ENCODE results near the gene RPL39.
"Not testable (repeated sequence)": the region's sequence is repeated elsewhere in the genome, so short reads cannot be mapped to it uniquely, and the experiment has no call there.

The RPL39 gene

DNA sequence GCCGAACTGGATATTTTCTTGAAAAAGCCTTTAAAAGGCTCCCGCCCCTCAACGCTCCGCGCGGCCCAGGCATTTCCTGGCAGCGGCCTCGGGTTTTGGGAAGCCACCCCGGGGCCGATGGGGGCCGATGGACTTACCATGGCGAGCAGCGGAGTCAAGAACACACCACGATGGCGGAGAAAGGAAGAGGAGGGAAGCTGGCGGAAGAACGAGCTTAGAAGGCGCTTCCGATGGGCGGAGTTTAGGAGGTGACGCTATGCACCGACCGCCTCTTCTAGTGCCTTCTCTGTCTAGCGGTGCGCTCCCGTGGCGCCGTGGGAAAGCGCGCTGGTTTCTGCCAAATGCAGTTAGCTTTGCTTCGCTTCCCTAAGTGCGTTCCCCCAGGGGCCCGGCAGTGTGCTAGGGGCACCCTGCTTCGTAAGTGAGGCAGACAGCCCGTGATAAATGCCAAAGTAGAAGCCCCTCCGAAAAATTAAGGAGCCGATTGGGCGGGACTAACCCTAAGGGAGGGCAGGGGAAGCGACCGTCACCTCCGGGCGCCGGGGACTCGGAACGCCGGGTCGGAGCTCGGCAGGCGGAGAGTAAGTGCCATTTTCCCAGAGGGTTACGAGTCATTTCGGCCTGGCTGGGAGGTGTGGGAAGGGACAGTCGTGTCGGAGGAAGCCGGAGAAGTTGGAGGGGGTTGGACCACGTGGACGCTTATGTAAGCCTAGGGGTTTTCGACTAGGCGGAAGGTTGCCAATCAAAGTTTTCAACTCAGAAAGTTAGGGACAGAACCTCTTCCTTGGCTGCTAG lies at the start of gene RPL39:
Gene RPL39 (minus strand): TSS at position 194 of the 795 bp plus-strand sequence. CDS start 54 bp downstream, at position 140.
- peak; percentile 53 to 55 for DNase-seq (ENCODE audit: low read depth in 2 of 2)

DNA sequence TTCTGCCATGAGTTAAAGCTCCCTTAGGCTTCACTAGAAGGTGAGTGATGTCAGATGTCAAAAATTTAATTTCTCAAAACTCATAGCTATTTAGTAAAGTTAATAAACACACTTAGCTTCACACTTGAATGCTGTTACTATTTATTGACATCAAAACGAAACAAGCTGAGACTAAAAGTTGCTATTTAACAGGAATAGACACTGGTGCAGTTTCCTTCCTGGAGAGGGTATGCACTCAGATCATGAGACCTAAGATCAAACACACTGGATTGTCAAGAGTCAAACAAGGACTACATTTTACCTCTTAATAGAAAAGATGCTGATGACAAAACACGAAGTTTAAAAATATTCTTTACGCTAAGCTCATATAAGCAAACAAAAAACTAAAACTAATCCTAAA lies 42.5 kb upstream of the RPL39 start:
- DNase-seq (ENCODE audit: low read depth in 2 of 2), result no peak

DNA sequence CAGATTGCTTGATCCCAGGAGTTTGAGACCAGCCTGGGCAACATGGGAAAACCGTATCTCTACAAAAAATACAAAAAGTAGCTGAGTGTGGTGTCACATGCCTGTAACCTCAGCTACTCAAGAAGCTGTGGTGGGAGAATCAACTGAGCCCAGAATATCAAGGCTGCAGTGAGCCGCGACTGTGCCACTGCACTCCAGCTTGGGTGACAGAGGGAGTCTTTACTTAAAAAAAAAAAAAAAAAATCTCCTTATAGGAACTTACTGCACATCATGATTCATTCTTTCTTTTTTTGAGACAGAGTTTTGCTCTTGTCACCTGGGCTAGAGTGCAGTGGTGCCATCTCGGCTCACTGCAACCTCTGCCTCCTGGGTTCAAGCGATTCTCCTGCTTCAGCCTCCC lies 37.0 kb upstream of the RPL39 start:
- no peak for DNase-seq (ENCODE audit: low read depth in 2 of 2)

DNA sequence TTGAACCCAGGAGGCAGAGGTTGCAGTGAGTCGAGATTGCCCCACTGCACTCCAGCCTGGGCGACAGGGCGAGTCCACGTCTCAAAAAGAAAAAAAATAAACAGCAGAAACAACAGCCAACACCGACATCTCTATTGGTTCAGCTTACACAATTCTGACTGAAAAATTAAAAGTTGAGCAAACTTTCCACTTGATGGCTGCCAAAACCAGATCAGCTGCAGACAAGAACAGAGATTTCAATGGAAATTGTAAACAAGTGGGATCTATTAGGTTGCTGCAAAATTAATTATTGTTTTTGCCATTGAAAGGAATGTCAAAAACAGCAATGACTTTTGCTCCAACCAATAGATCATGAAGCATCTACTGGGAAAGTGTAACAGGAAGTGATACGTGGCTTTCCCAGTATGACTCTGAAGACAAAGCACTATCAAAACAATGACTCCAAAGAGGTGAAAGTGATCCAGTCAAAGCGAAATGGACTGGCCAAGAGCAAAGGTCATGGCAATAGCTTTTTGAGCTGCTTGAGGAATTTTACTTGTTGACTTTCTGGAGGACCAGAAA lies 35.0 kb upstream of the RPL39 start:
- no peak for DNase-seq (ENCODE audit: low read depth in 2 of 2)

DNA sequence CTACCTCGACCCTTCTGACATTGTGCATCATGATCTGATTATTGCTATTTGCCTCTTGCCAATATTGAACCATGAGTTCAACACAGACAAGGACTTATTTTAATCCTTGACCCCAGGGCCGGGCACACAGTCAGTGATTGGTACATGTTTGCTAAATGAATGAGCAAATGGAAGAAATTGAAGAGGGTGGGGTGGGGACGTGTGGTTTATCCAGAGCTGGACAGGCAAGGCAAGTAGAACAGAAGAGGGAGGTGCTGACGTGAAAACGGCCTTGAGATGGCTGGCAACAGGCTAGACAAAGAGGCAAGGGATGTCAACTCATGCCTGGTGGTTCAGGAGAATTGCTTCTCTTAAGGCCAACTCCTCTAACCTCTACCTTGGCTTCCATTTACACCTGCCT lies 32.8 kb upstream of the RPL39 start:
- not testable (repeated sequence) for DNase-seq (ENCODE audit: low read depth in 2 of 2)

DNA sequence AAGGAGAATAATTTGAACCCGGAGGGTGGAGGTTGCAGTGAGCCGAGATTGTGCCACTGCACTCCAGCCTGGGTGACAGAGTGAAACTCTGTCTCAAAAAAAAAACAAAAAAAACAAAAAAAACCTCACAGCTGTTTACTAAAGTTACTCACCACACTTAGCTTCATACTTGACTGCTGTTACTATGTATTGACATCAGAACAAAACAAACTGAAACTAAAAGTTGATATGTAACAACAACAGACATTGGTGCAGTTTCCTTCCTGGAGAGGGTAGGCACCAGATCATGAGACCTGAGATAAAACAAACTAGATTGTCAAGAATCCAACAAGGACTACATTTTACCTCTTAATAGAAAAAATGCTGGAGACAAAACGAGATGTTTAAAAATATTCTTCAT lies 30.3 kb upstream of the RPL39 start:
- DNase-seq (ENCODE audit: low read depth in 2 of 2), result not testable (repeated sequence)

DNA sequence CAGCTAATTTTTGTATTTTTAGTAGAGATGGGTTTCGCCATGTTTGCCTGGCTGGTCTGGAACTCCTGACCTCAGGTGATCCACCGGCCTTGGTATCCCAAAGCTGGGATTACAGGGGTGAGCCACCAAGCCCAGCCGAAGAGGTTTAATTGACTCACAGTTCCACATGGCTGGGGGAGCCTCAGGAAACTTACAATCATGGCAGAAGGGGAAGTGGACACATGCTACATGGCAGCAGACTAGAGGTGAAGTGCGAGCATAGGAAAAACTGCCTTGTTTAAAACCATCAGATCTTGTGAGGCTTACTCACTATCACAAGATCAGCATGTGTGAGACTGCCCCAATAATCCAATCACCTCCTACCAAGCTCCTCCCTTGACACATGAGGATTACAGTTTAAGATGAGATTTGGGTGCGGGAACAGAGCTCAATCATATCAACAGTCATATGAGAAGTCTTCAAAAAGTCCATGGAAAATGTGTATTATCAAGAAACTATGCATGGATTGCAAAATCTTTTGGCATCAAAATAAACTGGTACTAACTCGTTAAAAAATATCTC lies 25.8 kb upstream of the RPL39 start:
- DNase-seq (ENCODE audit: low read depth in 2 of 2), result no peak

DNA sequence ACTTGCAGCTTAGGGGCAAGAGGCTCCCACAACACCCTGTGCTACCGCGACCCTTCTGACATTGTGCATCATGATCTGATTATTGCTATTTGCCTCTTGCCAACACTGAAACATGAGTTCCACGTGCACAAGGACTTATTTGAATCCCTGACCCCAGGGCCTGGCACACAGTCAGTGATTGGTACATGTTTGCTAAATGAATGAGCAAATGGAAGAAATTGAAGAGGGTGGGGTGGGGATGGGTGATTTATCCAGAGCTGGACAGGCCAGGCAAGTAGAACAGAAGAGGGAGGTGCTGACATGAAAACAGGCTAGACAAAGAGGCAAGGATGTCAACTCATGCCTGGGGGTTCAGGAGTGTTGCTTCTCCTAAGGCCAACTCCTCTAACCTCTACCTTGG lies 24.9 kb upstream of the RPL39 start:
- no peak for DNase-seq (ENCODE audit: low read depth in 2 of 2)

DNA sequence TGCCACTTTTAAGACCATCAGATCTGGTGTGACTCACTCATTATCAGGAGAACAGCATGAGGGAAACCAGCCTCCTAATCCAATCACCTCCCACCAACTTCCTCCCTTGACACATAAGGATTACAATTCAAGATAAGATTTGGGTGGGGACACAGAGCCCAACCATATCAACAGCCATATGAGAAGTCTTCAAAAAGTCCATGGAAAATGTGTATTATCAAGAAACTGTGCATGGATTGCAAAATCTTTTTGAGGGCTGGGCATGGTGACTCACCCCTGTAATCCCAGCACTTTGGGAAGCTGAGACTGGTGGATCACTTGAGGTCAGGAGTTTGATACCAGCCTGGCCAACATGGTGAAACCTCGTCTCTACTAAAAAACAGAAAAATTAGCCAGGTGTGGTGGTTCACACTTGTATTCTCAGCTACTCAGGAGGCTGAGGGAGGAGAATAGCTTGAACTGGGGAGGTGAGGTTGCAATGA lies 17.8 kb upstream of the RPL39 start:
- DNase-seq (ENCODE audit: low read depth in 2 of 2), result no peak

DNA sequence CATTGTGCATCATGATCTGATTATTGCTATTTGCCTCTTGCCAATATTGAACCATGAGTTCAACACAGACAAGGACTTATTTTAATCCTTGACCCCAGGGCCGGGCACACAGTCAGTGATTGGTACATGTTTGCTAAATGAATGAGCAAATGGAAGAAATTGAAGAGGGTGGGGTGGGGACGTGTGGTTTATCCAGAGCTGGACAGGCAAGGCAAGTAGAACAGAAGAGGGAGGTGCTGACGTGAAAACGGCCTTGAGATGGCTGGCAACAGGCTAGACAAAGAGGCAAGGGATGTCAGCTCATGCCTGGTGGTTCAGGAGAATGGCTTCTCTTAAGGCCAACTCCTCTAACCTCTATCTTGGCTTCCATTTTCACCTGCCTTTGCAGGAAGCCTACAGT lies 17.0 kb upstream of the RPL39 start:
- not testable (repeated sequence) for DNase-seq (ENCODE audit: low read depth in 2 of 2)

DNA sequence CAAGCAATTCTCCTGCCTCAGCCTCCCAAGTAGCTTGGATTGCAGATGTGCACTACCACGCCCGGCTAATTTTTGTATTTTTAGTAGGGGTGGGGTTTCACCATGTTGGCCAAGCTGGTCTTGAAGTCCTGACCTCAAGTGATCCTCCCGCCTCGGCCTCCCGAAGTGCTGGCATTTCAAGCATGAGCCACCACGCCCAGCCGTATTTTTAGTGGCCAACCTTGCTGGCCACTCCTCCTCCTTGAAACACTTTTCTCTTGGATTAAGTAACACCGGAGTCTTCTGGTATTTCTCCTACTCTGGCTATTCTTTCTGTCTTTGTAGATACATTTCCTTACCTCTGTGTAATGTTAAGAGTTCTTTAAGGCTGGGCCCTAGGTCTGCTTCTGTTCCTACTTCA lies 11.1 kb upstream of the RPL39 start:
- DNase-seq (ENCODE audit: low read depth in 2 of 2), result no peak

DNA sequence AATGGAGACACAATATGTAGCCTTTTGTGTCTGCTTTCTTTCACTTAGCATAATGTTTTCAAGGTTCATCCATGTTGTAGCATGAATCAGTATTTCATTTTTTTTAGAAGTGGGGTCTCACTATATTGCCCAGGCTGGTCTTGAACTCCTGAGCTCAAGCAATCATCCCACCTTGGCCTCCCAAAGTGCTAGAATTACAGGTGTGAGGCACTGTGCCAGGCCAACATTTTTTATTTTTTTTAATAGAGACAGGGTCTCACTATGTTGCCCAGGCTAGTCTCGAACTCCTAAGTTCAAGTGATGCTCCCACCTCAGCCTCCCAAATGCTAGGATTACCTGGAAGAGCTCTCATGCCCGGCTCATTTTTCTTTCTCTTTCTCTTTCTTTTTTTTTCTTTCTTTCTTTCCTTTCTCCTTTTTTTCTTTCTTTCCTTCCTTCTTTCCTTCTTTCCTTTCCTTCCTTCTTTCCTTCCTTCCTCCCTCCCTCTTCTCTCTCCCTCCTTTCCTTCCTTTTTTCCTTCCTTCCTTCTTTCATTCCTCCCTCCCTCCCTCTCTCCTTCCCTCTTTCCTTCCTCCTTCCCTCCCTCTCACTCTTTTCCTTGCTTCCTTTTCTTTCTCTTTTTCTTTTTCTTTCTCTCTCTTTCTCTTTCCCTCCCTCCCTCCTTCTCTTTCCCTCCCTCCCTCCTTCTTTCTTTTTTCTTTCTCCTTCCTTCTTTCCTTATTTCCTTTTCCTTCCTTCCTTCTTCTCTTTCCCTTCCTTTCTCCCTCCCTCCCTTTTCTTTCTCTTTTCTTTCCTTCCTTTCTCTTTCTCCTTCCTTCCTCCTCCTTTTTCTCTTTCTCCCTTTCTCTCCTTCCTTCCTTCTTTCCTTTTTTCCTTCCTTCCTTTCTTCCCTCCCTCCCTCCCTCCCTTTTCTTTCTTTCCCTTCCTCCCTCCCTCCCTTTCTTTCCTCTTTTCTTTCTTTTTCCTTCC lies 10.1 kb upstream of the RPL39 start:
- DNase-seq (ENCODE audit: low read depth in 2 of 2), result no peak

DNA sequence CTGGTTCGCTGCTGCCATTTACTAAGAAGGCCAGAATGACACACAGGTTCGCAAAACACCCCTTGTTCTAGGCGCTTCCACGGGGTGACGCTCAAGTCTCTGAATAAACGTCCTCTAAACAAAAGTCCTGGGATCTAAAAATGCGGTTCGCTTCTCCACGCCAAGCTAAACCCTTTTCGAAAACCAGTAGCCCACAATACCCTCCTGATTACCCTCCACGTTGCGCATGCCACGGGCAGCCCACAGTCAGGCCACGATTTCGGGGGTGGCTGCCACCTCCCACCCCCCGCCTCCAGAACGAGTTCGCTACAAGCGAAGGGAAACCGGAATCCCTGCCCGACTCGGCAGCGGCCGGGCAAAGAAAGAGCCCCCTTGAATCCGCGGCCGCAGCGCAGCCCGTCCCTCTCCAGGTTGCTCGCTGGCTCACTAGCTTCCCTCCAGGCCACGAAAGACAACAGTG lies 423 bp downstream of the RPL39 start:
- DNase-seq (ENCODE audit: low read depth in 2 of 2), result peak in 1 of 2 donors; percentile 13

DNA sequence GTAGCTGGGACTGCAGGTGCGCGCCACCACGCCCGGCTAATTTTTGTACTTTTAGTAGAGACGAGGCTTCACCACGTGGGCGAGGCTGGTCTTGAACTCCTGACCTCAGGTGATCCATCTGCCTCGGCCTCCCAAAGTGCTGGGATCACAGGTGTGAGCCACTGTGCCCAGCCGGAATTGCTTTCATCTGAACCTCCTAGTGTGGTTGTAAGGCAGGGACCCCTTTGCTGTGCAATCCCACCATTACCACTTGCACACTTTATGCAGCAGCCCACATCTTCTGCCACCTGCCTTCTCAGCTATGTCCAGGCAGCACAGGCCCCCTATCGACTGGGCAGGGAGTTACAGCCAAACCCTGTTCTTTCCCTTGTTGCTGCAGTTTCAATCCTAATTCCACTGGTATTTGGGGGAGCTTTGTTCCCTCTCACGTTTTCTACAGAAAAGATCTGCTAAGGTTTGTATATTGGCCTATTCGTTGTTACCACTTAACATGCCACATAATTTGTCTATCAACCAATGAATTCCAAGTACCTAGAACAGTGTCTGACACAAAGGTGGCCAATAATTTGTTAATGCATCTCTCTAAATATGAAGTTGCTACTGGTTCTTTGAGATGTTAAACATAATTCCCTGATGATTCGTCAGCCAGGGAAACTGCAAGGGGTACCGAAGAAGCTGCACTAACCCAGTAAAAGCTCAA lies 6.5 kb downstream of the RPL39 start:
- DNase-seq (ENCODE audit: low read depth in 2 of 2), result peak in 1 of 2 donors; percentile 11

DNA sequence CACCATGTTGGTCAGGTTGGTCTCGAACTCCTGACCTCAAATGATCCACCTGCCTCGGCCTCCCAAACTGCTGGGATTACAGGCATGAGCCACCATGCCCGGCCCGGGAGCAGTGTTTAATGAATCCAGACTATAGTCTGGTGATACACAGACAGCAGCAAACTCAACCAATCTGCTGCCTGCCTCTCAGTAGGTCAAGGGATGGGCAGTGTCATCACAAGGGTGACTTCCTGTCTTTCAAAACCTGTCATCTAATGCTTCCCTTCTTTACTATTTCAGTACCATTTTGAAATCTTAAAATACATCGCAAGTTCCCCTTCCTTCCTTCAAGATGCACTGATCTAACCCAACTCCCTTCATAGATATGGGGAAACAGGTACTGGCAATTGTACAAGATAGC lies 8.4 kb downstream of the RPL39 start:
- no peak for DNase-seq (ENCODE audit: low read depth in 2 of 2)

DNA sequence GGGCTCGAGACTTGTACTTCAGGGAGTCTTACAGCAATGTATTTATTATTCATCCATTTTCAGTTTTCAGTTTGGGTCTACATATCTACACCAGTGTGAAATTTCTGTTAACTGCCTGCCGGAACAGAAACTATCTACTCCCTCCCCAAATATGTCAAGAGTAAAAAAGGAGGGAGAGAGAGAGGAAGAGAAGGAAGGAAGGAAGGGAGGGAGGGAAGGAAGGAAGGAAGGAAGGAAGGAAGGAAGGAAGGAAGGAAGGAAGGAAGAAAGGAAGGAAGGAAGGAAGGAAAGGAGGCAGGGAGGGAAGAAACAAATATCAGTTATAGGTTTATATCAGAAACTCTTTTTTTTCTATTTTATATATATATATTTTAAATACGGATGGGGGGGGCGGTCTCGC lies 12.6 kb downstream of the RPL39 start:
- DNase-seq (ENCODE audit: low read depth in 2 of 2), result no peak

DNA sequence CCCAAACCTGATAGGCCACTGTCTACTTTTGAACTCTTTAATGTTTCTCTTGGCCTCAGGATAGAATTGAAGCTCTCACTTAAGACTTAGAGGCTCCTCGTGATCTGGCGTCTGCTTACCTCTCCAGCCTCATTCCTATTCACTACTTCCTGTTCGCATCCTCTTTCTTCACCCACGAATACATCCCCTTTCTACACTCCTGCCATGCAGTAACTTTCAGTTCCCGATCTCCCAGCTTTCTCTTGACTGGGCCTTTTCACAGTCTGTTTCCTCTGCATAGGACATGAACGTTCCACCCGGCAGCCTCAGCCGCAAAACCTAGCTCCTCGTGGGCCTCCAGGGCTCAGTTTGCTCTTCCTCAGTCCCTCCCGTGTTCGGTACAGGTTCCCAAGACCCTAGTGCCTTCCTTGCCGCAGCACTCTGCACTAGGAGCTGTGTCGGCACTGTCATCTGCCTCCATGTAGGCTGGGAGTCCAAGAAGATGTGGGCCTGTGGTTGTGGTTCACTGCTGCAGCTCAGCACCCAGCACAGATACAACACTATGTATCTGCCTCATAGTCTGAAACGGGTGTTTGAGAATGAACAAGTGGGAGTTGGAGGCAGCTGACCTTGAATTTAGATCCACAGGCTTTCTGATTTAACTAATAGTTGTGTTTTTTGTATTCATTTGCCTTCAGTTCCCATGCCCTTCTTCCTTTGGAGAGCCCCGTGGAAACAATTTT lies 15.8 kb downstream of the RPL39 start:
- no peak for DNase-seq (ENCODE audit: low read depth in 2 of 2)

DNA sequence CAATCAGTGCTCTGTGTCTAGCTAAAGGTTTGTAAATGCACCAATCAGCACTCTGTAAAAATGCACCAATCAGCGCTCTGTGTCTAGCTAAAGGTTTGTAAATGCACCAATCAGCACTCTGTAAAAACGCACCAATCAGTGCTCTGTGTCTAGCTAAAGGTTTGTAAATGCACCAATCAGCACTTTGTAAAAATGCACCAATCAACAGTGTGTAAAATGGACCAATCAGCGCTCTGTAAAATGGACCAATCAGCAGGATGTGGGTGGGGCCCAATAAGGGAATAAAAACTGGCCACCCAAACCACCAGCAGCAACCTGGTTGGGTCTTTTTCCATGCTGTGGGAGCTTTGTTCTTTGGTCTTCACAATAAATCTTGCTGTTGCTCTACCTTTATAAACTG lies 22.0 kb downstream of the RPL39 start:
- DNase-seq (ENCODE audit: low read depth in 2 of 2), result not testable (repeated sequence)

DNA sequence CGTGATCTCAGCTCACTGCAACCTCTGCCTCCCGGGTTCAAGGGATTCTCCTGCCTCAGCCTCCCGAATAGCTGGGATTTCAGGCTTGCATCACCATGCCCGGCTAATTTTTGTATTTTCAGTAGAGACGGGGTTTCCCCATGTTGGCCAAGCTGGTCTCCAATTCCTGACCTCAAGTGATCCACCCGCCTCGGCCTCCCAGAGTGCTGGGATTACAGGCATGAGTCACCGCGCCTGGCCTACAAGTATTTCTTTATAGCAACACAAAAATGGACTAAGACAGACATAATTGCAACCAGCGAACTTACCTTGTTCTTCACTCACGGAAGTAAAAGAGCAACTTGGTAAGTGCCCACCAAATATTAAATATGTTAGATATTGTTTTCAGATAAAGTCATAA lies 23.0 kb downstream of the RPL39 start:
- not testable (repeated sequence) for DNase-seq (ENCODE audit: low read depth in 2 of 2)

DNA sequence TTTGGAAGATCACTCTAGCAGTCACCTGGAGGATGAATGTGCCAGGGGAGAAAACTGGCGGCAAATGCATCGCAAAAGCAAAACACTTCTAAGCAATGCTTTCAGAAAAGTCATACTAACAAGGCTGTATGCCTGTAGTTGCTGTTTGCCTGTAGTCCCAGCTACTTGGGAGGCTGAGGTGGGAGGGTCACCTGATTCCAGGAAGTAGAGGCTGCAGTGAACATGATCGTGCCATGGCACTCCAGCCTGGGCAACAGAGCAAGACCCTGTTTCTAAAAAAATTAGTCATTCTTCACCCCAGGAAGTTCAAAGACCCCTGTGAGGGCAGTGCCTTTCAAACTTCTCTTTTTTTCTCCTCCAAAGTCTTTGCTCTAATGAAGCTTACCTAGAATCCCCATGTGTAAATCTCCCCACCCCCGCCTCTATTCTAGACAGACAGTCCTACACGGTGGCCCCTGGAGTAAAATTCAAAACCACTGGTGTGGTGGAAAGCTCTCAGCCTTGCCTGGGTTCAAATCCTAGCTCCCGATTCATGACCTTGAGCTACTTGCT lies 27.5 kb downstream of the RPL39 start:
- DNase-seq (ENCODE audit: low read depth in 2 of 2), result no peak

All from stimulated activated CD8-positive, alpha-beta memory T cell treated with anti-CD3 and anti-CD28 coated beads, Interleukin-7, amount 100 ng/mL, for 1 hour (primary cell).